ENCODE data around the gene DNAH2. TPM values are rescaled to one million over a fixed set of nuclear protein-coding genes. Genes with fewer than 3 reads are reported as not detected.
"Not testable (repeated sequence)": the region's sequence is repeated elsewhere in the genome, so short reads cannot be mapped to it uniquely, and the experiment has no call there.

Gene DNAH2
- total RNA-seq, 6 donors from 2014 or later, result 0.66 to 34.6 (median 6.0) TPM

DNA sequence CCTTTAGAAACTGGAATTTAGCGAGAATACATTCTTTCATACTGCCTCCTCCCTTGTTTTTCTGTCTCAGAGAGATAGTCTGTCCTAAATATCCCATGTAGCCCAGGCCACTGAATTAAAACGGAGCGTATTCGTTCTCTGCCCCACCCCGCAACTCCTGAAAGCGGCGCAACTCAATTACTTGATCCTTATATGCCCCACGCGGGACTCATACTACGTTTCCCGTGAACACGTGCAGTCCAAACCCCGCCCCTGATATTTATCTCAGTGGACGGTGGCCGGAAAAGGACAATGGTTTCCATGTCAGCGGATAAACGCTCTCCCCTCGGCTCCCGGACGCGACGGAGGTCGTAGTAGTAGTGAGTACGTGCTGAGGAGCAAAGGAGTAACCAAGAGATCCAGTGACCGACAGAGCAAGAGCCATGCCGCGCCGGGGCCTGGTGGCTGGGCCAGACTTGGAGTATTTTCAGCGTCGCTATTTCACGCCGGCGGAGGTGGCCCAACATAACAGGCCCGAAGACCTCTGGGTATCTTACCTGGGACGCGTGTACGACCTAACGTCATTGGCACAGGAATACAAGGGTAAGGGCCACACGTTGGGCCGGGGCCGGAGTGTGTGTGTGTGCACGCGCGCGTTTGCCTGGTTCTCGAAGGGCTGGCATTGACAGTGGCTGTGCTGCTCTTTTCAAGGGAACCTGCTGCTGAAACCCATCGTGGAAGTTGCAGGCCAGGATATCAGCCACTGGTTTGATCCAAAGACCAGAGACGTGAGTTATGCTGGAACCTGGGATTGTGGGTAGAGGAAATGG is 140.4 kb downstream of the DNAH2 start, which contains the start of gene CYB5D1:
Gene CYB5D1, plus strand, starts transcription at position 291 of the 809 bp plus-strand sequence. Its CDS starts 132 bp downstream, at position 423.
- DNase-seq (peak; percentile 87 to 89), ATAC-seq (ENCODE audit: low FRiP score in 2 of 2) (peak; percentile 81 to 86)
- Histone ChIP-seq H3K27ac (peak within 1 kb of the TSS; percentile 90 to 97 (median 92)), H3K9me3 (no peaks in the 10 kb centered on the region), H3K4me3 (peak within 1 kb of the TSS; percentile 49 to 76 (median 62)), H3K36me3 (peaks cover 0 to 20% (median 14%) of the 10 kb centered on the region in 4 donors), H3K4me1 (peaks cover 33 to 42% (median 35%) of the 10 kb centered on the region in 4 donors), H3K27me3 (no peaks in the 10 kb centered on the region)
- WGBS, 2 donors, result 7 to 14% methylated on average over 39 to 48 of the region's 48 CpGs
- TF ChIP-seq POLR2A (IDR thresholded peaks at IDR 0.05) (peak in 2 of 4 donors; percentile 31 to 57), POLR2AphosphoS5 (IDR thresholded peaks at IDR 0.05) (peak; percentile 79 to 83)
- TF ChIP-seq, protein P1, sequence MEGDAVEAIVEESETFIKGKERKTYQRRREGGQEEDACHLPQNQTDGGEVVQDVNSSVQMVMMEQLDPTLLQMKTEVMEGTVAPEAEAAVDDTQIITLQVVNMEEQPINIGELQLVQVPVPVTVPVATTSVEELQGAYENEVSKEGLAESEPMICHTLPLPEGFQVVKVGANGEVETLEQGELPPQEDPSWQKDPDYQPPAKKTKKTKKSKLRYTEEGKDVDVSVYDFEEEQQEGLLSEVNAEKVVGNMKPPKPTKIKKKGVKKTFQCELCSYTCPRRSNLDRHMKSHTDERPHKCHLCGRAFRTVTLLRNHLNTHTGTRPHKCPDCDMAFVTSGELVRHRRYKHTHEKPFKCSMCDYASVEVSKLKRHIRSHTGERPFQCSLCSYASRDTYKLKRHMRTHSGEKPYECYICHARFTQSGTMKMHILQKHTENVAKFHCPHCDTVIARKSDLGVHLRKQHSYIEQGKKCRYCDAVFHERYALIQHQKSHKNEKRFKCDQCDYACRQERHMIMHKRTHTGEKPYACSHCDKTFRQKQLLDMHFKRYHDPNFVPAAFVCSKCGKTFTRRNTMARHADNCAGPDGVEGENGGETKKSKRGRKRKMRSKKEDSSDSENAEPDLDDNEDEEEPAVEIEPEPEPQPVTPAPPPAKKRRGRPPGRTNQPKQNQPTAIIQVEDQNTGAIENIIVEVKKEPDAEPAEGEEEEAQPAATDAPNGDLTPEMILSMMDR (IDR thresholded peaks at IDR 0.05), result no peak

DNA sequence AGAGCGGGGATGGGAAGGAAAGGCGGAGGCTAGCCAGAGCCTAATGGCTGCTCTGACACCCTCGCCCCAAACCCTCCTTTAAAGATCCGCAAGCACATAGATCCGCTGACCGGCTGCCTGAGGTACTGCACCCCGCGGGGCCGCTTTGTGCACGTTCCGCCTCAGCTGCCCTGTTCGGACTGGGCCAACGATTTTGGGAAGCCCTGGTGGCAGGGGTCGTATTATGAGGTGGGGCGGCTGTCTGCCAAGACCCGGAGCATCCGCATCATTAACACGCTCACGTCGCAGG is 140.9 kb downstream of the DNAH2 start:
- no peaks in the 10 kb centered on the region for H3K27me3 ChIP-seq
- peaks cover 0 to 15% (median 8%) of the 10 kb centered on the region in 4 donors for H3K36me3 ChIP-seq
- no peaks in the 10 kb centered on the region for H3K9me3 ChIP-seq
- 53 to 61% methylated on average over 17 to 20 of the region's 20 CpGs for WGBS, 2 donors
- DNase-seq, result peak; percentile 28 to 82
- ATAC-seq (ENCODE audit: low FRiP score in 2 of 2), result no peak
- H3K4me1 ChIP-seq, result peaks cover 33 to 46% (median 39%) of the 10 kb centered on the region in 4 donors
- H3K27ac ChIP-seq, result peak overlapping the region; percentile 90 to 97 (median 92)
- TF ChIP-seq POLR2AphosphoS5 (IDR thresholded peaks at IDR 0.05), result no peak
- TF ChIP-seq, protein P1 (IDR thresholded peaks at IDR 0.05), result peak; percentile 12 to 62 (median 39)
- TF ChIP-seq POLR2A (IDR thresholded peaks at IDR 0.05), result no peak
- TF ChIP-seq EP300 (IDR thresholded peaks at IDR 0.05), result no peak
- H3K4me3 ChIP-seq, result peak overlapping the region; percentile 49 to 76 (median 62)

GRCh38 chr17:7859028-7859427 is 141.5 kb downstream of the DNAH2 start:
- Histone ChIP-seq H3K4me3 (peak overlapping the region in 3 of 4 donors; percentile 56 to 76 (median 69)), H3K27me3 (no peaks in the 10 kb centered on the region), H3K4me1 (peaks cover 33 to 46% (median 39%) of the 10 kb centered on the region in 4 donors), H3K36me3 (peaks cover 0 to 9% (median 3%) of the 10 kb centered on the region in 4 donors), H3K27ac (peak overlapping the region in 1 of 4 donors; percentile 92), H3K9me3 (no peaks in the 10 kb centered on the region)
- 91 to 95% methylated on average over 8 of the region's 8 CpGs for WGBS, 2 donors
- no peak for ATAC-seq (ENCODE audit: low FRiP score in 2 of 2)
- TF ChIP-seq, protein P1 (IDR thresholded peaks at IDR 0.05), result no peak
- TF ChIP-seq POLR2A (IDR thresholded peaks at IDR 0.05) (no peak), POLR2AphosphoS5 (IDR thresholded peaks at IDR 0.05) (no peak), EP300 (IDR thresholded peaks at IDR 0.05) (no peak)
- DNase-seq, result no peak

GRCh38 chr17:7862692-7863437 is 145.3 kb downstream of the DNAH2 start:
- TF ChIP-seq, protein P1 (IDR thresholded peaks at IDR 0.05), result peak; percentile 67 to 80 (median 74)
- TF ChIP-seq POLR2AphosphoS5 (IDR thresholded peaks at IDR 0.05) (no peak), EP300 (IDR thresholded peaks at IDR 0.05) (no peak)
- Histone ChIP-seq H3K27ac (no peak overlapping the region), H3K9me3 (no peaks in the 10 kb centered on the region), H3K4me1 (peaks cover 11 to 26% (median 21%) of the 10 kb centered on the region in 4 donors), H3K36me3 (no peaks in the 10 kb centered on the region), H3K4me3 (no peak overlapping the region), H3K27me3 (no peaks in the 10 kb centered on the region)
- no peak for ATAC-seq (ENCODE audit: low FRiP score in 2 of 2)
- 26 to 31% methylated on average over 3 of the region's 3 CpGs for WGBS, 2 donors
- no peak for DNase-seq

DNA sequence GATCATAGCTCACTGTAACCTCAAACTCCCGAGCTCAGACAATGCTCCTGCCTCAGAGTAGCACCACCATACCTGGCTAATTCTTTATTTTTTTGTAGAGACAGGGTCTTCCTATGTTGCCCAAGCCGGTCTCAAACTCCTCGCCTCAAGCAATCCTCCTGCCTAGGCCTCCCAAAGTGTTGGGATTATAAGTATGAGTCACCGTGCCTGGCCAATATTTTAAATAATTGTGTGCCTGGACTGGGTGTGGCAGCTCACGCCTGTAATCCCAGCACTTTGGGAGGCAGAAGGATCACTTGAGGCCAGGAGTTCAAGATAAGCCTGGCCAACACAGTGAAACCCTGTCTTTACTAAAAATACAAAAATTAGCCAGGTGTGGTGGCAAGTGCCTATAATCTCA is 146.8 kb downstream of the DNAH2 start:
- H3K4me1 ChIP-seq, result peaks cover 0 to 18% (median 10%) of the 10 kb centered on the region in 4 donors
- DNase-seq; ATAC-seq (ENCODE audit: low FRiP score in 2 of 2); H3K36me3 ChIP-seq; H3K9me3 ChIP-seq; H3K4me3 ChIP-seq; H3K27ac ChIP-seq; H3K27me3 ChIP-seq: not testable (repeated sequence)
- WGBS, 2 donors, result 68 to 69% methylated on average over 5 of the region's 5 CpGs

Data from upper lobe of left lung (tissue), 6 donors.